Measurements from ENCODE around the gene DBP.
"Not testable (repeated sequence)": the region's sequence is repeated elsewhere in the genome, so short reads cannot be mapped to it uniquely, and the experiment has no call there.

Gene DBP

GRCh38 chr19:48638831-48639381 is 1.7 kb upstream of the DBP start:
- no peak for DNase-seq

- peak; percentile 96 for DNase-seq
Observed at GRCh38 chr19:48637948-48638830, 1.0 kb upstream of the DBP start.

GRCh38 chr19:48637449-48637947 is 319 bp upstream of the DBP start:
- DNase-seq: peak; percentile 98

GRCh38 chr19:48635966-48636858 is 967 bp downstream of the DBP start:
- no peak for DNase-seq

GRCh38 chr19:48635263-48635965 is 1.8 kb downstream of the DBP start:
- DNase-seq: peak; percentile 70

- peak; percentile 89 for DNase-seq
Observed at GRCh38 chr19:48634424-48635262, 2.5 kb downstream of the DBP start.

GRCh38 chr19:48634036-48634342 is 3.2 kb downstream of the DBP start:
- DNase-seq: no peak

- DNase-seq: no peak
Observed at GRCh38 chr19:48633148-48634035, 3.8 kb downstream of the DBP start.

- DNase-seq: no peak
Observed at GRCh38 chr19:48632692-48633147, 4.5 kb downstream of the DBP start.

- not testable (repeated sequence) for DNase-seq
Observed at GRCh38 chr19:48632286-48632685, 4.9 kb downstream of the DBP start.

GRCh38 chr19:48631225-48631624 is 6.0 kb downstream of the DBP start:
- no peak for DNase-seq

- no peak for DNase-seq
Observed at GRCh38 chr19:48630296-48631063, 6.7 kb downstream of the DBP start.

- no peak for DNase-seq
Observed at GRCh38 chr19:48629599-48630295, 7.4 kb downstream of the DBP start.

GRCh38 chr19:48629297-48629598 is 7.9 kb downstream of the DBP start:
- DNase-seq: no peak

- no peak for DNase-seq
Observed at GRCh38 chr19:48628486-48629296, 8.5 kb downstream of the DBP start.

GRCh38 chr19:48627865-48628314 is 9.3 kb downstream of the DBP start:
- no peak for DNase-seq

GRCh38 chr19:48627201-48627864 is 9.8 kb downstream of the DBP start:
- no peak for DNase-seq

GRCh38 chr19:48625891-48626327 is 11.3 kb downstream of the DBP start:
- no peak for DNase-seq
